Spinal cord (tissue), 10 donors: ENCODE measurements around the gene MTRF1. TPM values are rescaled to one million over a fixed set of nuclear protein-coding genes. Genes with fewer than 3 reads are reported as not detected.

Experiments
- DNase-seq, 6 donors: peaks; one replicate each; pipeline versions ENCODE4 v3.0.0 to v3.0.0-alpha.2; 2013 to 2015; ENCODE audit warnings: low spot score in 6 of 6, low read depth in 4 of 6
- H3K27ac ChIP-seq: one replicate; pipeline ENCODE4 v1.5.1; 2013; ENCODE audit warnings: low read depth, low read length, control low read depth
- H3K27me3 ChIP-seq: one replicate; pipeline ENCODE4 v1.6.1; 2013; ENCODE audit warnings: low read length; ENCODE audit not compliant: control insufficient read depth, insufficient read depth
- H3K36me3 ChIP-seq: one replicate; pipeline ENCODE4 v1.6.1; 2013; ENCODE audit warnings: low read length; ENCODE audit not compliant: control insufficient read depth, insufficient read depth
- H3K4me1 ChIP-seq: one replicate; pipeline ENCODE4 v1.6.1; 2013; ENCODE audit warnings: low read length; ENCODE audit not compliant: control insufficient read depth, insufficient read depth
- H3K4me3 ChIP-seq: one replicate; pipeline ENCODE4 v1.5.1; 2013; ENCODE audit warnings: low read depth, low read length, control low read depth
- H3K9me3 ChIP-seq: one replicate; pipeline ENCODE4 v1.6.1; 2013; ENCODE audit warnings: low read length; ENCODE audit not compliant: control insufficient read depth, insufficient read depth
- WGBS: methylation state at CpG from one replicate; pipeline ENCODE4 v1.1.5; 2013; ENCODE audit warnings: missing lambda C conversion rate; ENCODE audit not compliant: insufficient coverage; 5-methylcytosine and 5-hydroxymethylcytosine counted together
- polyA plus RNA-seq, 2 donors: library from polyadenylated mRNA; unstranded; fragments of 120-200 nt; gene quantifications; one replicate each; pipeline ENCODE4 v1.2.1, GENCODE V29; 2013; ENCODE audit not compliant: insufficient read length in 2 of 2
- total RNA-seq, 2 donors: library from RNA; depleted of rRNA in 1 of 2; stranded (reverse); fragments of 120-200 nt in 1 of 2; fragments of >200 nt in 1 of 2; gene quantifications; one replicate each; pipeline versions ENCODE4 v1.2.3 to v1.2.4, GENCODE V29; 2013 to 2014
- donor health status: healthy.

MTRF1 gene
- total and polyA plus RNA-seq, 4 donors, result 12.2 to 17.4 (median 16.1) TPM

- Histone ChIP-seq H3K9me3 (no peaks in the 10 kb centered on the region), H3K4me1 (no peaks in the 10 kb centered on the region), H3K4me3 (no peak overlapping the region), H3K27ac (no peak overlapping the region), H3K27me3 (no peaks in the 10 kb centered on the region), H3K36me3 (no peaks in the 10 kb centered on the region)
- WGBS, result 93% methylated on average over 2 of the region's 3 CpGs
- no peak for DNase-seq
Observed at GRCh38 chr13:41302743-41303142, 39.4 kb upstream of the MTRF1 start.

- Histone ChIP-seq H3K4me3 (no peak overlapping the region), H3K9me3 (no peaks in the 10 kb centered on the region), H3K27ac (no peak overlapping the region), H3K4me1 (no peaks in the 10 kb centered on the region), H3K27me3 (no peaks in the 10 kb centered on the region), H3K36me3 (no peaks in the 10 kb centered on the region)
- no peak for DNase-seq
- WGBS, result 90% methylated on average over 2 of the region's 4 CpGs
Observed at GRCh38 chr13:41299316-41300094, 36.1 kb upstream of the MTRF1 start.

GRCh38 chr13:41296879-41297646 lies 33.7 kb upstream of the MTRF1 start:
- Histone ChIP-seq H3K9me3 (peaks cover 3% of the 10 kb centered on the region), H3K4me1 (no peaks in the 10 kb centered on the region), H3K4me3 (no peak overlapping the region), H3K36me3 (no peaks in the 10 kb centered on the region), H3K27me3 (no peaks in the 10 kb centered on the region), H3K27ac (no peak overlapping the region)
- WGBS, result no CpG with 5 or more reads among the region's 3 CpGs
- no peak for DNase-seq

- 100% methylated on average over 1 of the region's 1 CpG for WGBS
Observed at GRCh38 chr13:41295973-41296372, 32.6 kb upstream of the MTRF1 start.

GRCh38 chr13:41294914-41295313 lies 31.5 kb upstream of the MTRF1 start:
- peaks cover 3% of the 10 kb centered on the region for H3K9me3 ChIP-seq
- no peaks in the 10 kb centered on the region for H3K4me1 ChIP-seq
- no peaks in the 10 kb centered on the region for H3K36me3 ChIP-seq
- no peaks in the 10 kb centered on the region for H3K27me3 ChIP-seq
- no peak for DNase-seq
- WGBS, result no CpG with 5 or more reads among the region's 1 CpG
- H3K27ac ChIP-seq, result no peak overlapping the region
- no peak overlapping the region for H3K4me3 ChIP-seq

More at GRCh38 chr13:41295973-41296372, 32.6 kb upstream of the MTRF1 start:
- H3K27ac ChIP-seq, result no peak overlapping the region
- H3K36me3 ChIP-seq, result no peaks in the 10 kb centered on the region
- H3K4me1 ChIP-seq, result no peaks in the 10 kb centered on the region
- no peaks in the 10 kb centered on the region for H3K27me3 ChIP-seq
- peaks cover 3% of the 10 kb centered on the region for H3K9me3 ChIP-seq
- no peak overlapping the region for H3K4me3 ChIP-seq
- no peak for DNase-seq

- Histone ChIP-seq H3K4me1 (no peaks in the 10 kb centered on the region), H3K9me3 (peaks cover 3% of the 10 kb centered on the region), H3K27ac (no peak overlapping the region), H3K27me3 (no peaks in the 10 kb centered on the region), H3K36me3 (no peaks in the 10 kb centered on the region), H3K4me3 (no peak overlapping the region)
- DNase-seq, result no peak
- WGBS, result no CpG with 5 or more reads among the region's 1 CpG
Observed at GRCh38 chr13:41293272-41293671, 29.9 kb upstream of the MTRF1 start.

- WGBS, result 94% methylated on average over 7 of the region's 7 CpGs
- no peak overlapping the region for H3K4me3 ChIP-seq
- H3K27me3 ChIP-seq, result no peaks in the 10 kb centered on the region
- H3K27ac ChIP-seq, result no peak overlapping the region
- no peaks in the 10 kb centered on the region for H3K36me3 ChIP-seq
- H3K4me1 ChIP-seq, result no peaks in the 10 kb centered on the region
- no peak for DNase-seq
- peaks cover 3% of the 10 kb centered on the region for H3K9me3 ChIP-seq
Observed at GRCh38 chr13:41291246-41291645, 27.9 kb upstream of the MTRF1 start.

GRCh38 chr13:41289463-41289881 lies 26.1 kb upstream of the MTRF1 start:
- no peaks in the 10 kb centered on the region for H3K4me1 ChIP-seq
- peaks cover 3% of the 10 kb centered on the region for H3K9me3 ChIP-seq
- H3K27ac ChIP-seq, result no peak overlapping the region
- WGBS, result 97% methylated on average over 10 of the region's 10 CpGs
- no peak overlapping the region for H3K4me3 ChIP-seq
- H3K36me3 ChIP-seq, result no peaks in the 10 kb centered on the region
- DNase-seq, result no peak
- no peaks in the 10 kb centered on the region for H3K27me3 ChIP-seq

- no peaks in the 10 kb centered on the region for H3K9me3 ChIP-seq
- no peaks in the 10 kb centered on the region for H3K4me1 ChIP-seq
- no peaks in the 10 kb centered on the region for H3K36me3 ChIP-seq
- no CpG with 5 or more reads among the region's 5 CpGs for WGBS
- no peak overlapping the region for H3K27ac ChIP-seq
- H3K4me3 ChIP-seq, result no peak overlapping the region
- DNase-seq, result no peak
- H3K27me3 ChIP-seq, result no peaks in the 10 kb centered on the region
Observed at GRCh38 chr13:41286370-41286769, 23.0 kb upstream of the MTRF1 start.
